ENCODE data around the gene PGLYRP2.
A peak's percentile ranks its signal among the peaks of the same experiment; 100 is the strongest.
"Not testable (repeated sequence)": the region's sequence is repeated elsewhere in the genome, so short reads cannot be mapped to it uniquely, and the experiment has no call there.

The PGLYRP2 gene

GRCh38 chr19:15487038-15487437, 7.7 kb upstream of the PGLYRP2 start:
- DNase-seq, result no peak

GRCh38 chr19:15485768-15486167, 6.5 kb upstream of the PGLYRP2 start:
- DNase-seq, result not testable (repeated sequence)

GRCh38 chr19:15480996-15481395, 1.7 kb upstream of the PGLYRP2 start:
- DNase-seq, result not testable (repeated sequence)

- DNase-seq, result no peak
Observed at GRCh38 chr19:15476325-15476724, 3.0 kb downstream of the PGLYRP2 start.

- no peak for DNase-seq
Observed at GRCh38 chr19:15475611-15476010, 3.7 kb downstream of the PGLYRP2 start.

GRCh38 chr19:15475169-15475568, 4.1 kb downstream of the PGLYRP2 start:
- no peak for DNase-seq

- not testable (repeated sequence) for DNase-seq
Observed at GRCh38 chr19:15473821-15474220, 5.5 kb downstream of the PGLYRP2 start.

- DNase-seq, result no peak
Observed at GRCh38 chr19:15471639-15472101, 7.6 kb downstream of the PGLYRP2 start.

- peak; percentile 36 for DNase-seq
Observed at GRCh38 chr19:15469513-15470297, 9.6 kb downstream of the PGLYRP2 start.

GRCh38 chr19:15468675-15469512, 10.4 kb downstream of the PGLYRP2 start:
- DNase-seq, result no peak

GRCh38 chr19:15467734-15468214, 11.5 kb downstream of the PGLYRP2 start:
- no peak for DNase-seq

GRCh38 chr19:15466851-15467733, 12.2 kb downstream of the PGLYRP2 start:
- peak; percentile 47 for DNase-seq

- DNase-seq, result peak; percentile 60
Observed at GRCh38 chr19:15464394-15465385, 14.6 kb downstream of the PGLYRP2 start, which contains the start of gene RASAL3. Gene RASAL3 (minus strand): TSS chr19:15464544. CDS start chr19:15464358, 186 bp downstream.

GRCh38 chr19:15463861-15464371, 15.4 kb downstream of the PGLYRP2 start:
- DNase-seq, result peak; percentile 66

GRCh38 chr19:15461694-15462093, 17.6 kb downstream of the PGLYRP2 start:
- no peak for DNase-seq

GRCh38 chr19:15457701-15458484, 21.4 kb downstream of the PGLYRP2 start:
- no peak for DNase-seq

- DNase-seq, result no peak
Observed at GRCh38 chr19:15456871-15457700, 22.2 kb downstream of the PGLYRP2 start.

- no peak for DNase-seq
Observed at GRCh38 chr19:15456441-15456840, 22.9 kb downstream of the PGLYRP2 start.

GRCh38 chr19:15455996-15456395, 23.3 kb downstream of the PGLYRP2 start:
- no peak for DNase-seq

Measured in stimulated activated CD4-positive, alpha-beta T cell treated with anti-CD3 and anti-CD28 coated beads, Interleukin-12 subunit alpha, Interleukin-12 subunit beta, amount 100 ng/mL, for 4 hours (primary cell).